ENCODE measurements around the gene H19.

Gene H19

GRCh38 chr11:1970956-1971355 lies 26.7 kb downstream of the H19 start:
- no peak for TF ChIP-seq CTCF (IDR thresholded peaks at IDR 0.05; ENCODE audit: low read length, missing control alignments)
- H3K4me3 ChIP-seq (replicated peaks; ENCODE audit: low read depth, low read length), result no peak overlapping the region
- DNase-seq (ENCODE audit: low read depth), result no peak

- TF ChIP-seq CTCF (IDR thresholded peaks at IDR 0.05; ENCODE audit: low read length, missing control alignments), result no peak
- DNase-seq (ENCODE audit: low read depth), result no peak
- no peak overlapping the region for H3K4me3 ChIP-seq (replicated peaks; ENCODE audit: low read depth, low read length)
Measured at GRCh38 chr11:1969776-1970175, 27.9 kb downstream of the H19 start.

- TF ChIP-seq CTCF (IDR thresholded peaks at IDR 0.05; ENCODE audit: low read length, missing control alignments), result no peak
- H3K4me3 ChIP-seq (replicated peaks; ENCODE audit: low read depth, low read length), result no peak overlapping the region
- no peak for DNase-seq (ENCODE audit: low read depth)
Measured at GRCh38 chr11:1969035-1969434, 28.6 kb downstream of the H19 start.

- no peak overlapping the region for H3K4me3 ChIP-seq (replicated peaks; ENCODE audit: low read depth, low read length)
- no peak for TF ChIP-seq CTCF (IDR thresholded peaks at IDR 0.05; ENCODE audit: low read length, missing control alignments)
- DNase-seq (ENCODE audit: low read depth), result no peak
Measured at GRCh38 chr11:1968454-1969002, 29.1 kb downstream of the H19 start.

- DNase-seq (ENCODE audit: low read depth), result no peak
- H3K4me3 ChIP-seq (replicated peaks; ENCODE audit: low read depth, low read length), result no peak overlapping the region
- no peak for TF ChIP-seq CTCF (IDR thresholded peaks at IDR 0.05; ENCODE audit: low read length, missing control alignments)
Measured at GRCh38 chr11:1967641-1968225, 29.9 kb downstream of the H19 start.

GRCh38 chr11:1966531-1966930 lies 31.1 kb downstream of the H19 start:
- DNase-seq (ENCODE audit: low read depth), result no peak
- H3K4me3 ChIP-seq (replicated peaks; ENCODE audit: low read depth, low read length), result no peak overlapping the region
- no peak for TF ChIP-seq CTCF (IDR thresholded peaks at IDR 0.05; ENCODE audit: low read length, missing control alignments)

- TF ChIP-seq CTCF (IDR thresholded peaks at IDR 0.05; ENCODE audit: low read length, missing control alignments), result no peak
- no peak for DNase-seq (ENCODE audit: low read depth)
- no peak overlapping the region for H3K4me3 ChIP-seq (replicated peaks; ENCODE audit: low read depth, low read length)
Measured at GRCh38 chr11:1964955-1965354, 32.7 kb downstream of the H19 start.
